HG03520 (cell line): ENCODE measurements around the gene IRAK1BP1.
"Not testable (repeated sequence)": the region's sequence is repeated elsewhere in the genome, so short reads cannot be mapped to it uniquely, and the experiment has no call there.

Experiments
- ATAC-seq: cut with Tn5 transposase; IDR thresholded peaks from one replicate; pipeline ENCODE4 v1.9.1; 2021; ENCODE audit warnings: mild to moderate bottlenecking, moderate library complexity; ENCODE audit not compliant: unreplicated experiment

IRAK1BP1 gene, protein sequence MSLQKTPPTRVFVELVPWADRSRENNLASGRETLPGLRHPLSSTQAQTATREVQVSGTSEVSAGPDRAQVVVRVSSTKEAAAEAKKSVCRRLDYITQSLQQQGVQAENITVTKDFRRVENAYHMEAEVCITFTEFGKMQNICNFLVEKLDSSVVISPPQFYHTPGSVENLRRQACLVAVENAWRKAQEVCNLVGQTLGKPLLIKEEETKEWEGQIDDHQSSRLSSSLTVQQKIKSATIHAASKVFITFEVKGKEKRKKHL

DNA sequence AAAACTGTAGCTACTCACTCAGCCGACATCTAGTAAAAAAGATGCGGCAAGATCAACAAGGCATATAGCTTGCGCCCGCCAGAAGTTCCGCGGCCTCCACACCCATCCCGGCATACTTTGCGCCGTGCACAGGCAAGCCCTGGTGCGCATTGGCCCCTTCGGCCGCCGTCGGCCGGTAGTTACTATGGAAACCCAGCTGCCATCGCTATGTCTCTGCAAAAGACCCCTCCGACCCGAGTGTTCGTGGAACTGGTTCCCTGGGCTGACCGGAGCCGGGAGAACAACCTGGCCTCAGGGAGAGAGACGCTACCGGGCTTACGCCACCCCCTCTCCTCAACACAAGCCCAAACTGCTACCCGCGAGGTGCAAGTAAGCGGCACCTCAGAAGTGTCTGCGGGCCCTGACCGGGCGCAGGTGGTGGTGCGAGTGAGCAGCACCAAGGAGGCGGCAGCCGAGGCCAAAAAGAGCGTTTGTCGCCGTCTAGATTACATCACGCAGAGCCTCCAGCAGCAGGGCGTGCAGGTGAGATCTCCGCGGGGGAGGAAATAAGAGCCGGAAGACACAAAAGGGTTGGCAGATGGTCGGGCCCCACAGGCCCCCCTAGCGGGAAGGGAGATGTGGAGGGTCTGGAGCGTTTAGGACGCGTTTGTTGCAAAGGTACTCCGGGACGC lies at the start of gene IRAK1BP1:
Gene IRAK1BP1 (plus strand): TSS at position 182 of the 671 bp plus-strand sequence. CDS start 26 bp downstream, at position 208.
- ATAC-seq: peak; percentile 95

- ATAC-seq: no peak
Observed at GRCh38 chr6:78824045-78824444, 43.3 kb upstream of the IRAK1BP1 start.

DNA sequence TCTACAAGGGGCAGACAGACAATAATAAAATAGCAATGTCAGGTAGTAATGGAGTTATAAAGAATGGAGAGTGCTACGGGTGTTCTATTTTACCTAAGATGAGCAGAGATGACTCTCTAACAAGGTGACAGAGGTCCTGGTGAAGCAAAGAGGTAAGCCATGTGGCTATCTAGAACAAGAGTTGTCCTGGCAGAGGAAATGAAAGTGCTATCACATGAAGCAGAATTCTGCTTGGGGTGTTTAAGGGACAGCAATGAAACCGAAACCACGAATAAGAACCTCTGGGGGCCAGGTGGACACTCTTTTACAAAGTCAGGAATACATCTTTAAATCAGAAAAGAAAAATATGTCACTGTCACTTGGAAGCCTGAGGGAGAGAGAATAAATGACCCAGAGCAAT lies 37.9 kb upstream of the IRAK1BP1 start:
- peak; percentile 47 for ATAC-seq

DNA sequence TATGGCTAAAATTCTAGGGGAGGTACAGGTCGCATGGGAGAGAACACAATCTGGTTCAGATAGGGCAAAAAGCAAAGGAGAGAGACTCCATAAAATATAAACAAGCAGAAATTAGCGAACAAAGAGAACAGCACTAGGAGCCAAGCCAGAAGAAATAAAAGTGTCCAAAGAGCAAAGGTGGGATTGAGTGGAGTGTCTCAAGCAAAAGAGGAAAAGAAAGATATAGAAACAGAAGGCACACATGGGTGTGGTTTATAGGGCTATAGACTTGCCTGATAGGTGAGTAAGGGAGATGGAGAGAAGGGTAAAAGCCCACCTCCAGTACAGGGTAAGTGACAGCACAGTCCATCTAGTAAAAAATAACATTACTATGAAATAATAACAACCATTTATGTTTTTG lies 36.5 kb upstream of the IRAK1BP1 start:
- ATAC-seq: no peak

DNA sequence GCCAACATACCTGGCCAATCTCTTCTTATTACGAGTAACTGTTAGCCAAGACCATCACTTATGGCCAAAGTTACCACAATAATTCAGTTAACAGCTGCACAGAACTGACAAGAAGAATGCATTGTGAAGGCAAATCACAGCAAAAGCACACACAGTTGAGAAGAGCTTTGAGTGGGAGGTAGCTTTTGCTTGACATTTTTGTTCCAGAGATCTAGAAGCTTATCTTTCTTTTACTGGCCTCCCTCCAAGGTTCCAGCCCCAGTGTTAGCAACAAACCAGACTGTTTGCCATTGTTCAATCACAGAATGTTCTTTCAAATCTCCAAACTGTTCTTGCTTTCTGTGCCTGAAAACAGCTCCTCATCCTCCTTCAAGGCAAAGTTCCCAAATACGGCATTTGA lies 35.9 kb upstream of the IRAK1BP1 start:
- no peak for ATAC-seq

GRCh38 chr6:78832091-78832808 lies 35.1 kb upstream of the IRAK1BP1 start:
- ATAC-seq: no peak

DNA sequence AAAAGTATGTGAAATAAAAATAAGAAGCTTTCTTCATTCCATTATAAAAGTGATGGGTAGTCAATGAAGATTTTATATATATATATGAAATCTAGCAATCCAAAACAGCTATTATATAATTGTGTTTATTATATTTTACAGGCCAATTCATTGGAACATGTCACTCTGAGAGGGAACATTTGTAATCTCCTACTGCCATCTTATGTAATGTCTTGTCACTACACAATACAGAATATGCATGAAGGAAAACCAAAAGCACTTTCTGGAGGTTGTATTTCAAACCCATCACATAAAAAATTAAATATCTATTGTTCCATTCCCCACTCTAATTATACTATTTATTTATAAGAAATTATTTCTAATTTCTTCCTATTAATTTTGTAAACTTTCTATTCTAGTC lies 31.5 kb upstream of the IRAK1BP1 start:
- no peak for ATAC-seq

GRCh38 chr6:78836598-78836997 lies 30.8 kb upstream of the IRAK1BP1 start:
- ATAC-seq: no peak

DNA sequence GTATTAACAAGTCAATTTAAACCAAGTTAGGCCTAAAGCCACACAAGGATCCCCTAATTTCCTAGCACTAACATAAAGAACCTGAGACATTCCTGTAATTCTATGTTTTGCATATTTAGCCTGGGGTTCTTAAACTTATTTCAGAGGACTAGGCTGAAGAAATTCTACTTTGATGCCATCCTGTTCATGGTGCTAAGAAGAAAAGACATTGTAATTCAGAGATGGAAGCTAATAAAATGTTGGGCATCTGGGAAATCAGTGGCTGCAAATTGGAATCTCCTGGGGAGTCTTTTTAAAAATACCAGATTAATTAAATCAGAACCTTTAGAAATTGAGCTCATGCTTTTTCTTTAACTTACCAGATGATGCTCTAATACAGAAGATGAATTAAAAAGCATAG lies 26.2 kb upstream of the IRAK1BP1 start:
- no peak for ATAC-seq

DNA sequence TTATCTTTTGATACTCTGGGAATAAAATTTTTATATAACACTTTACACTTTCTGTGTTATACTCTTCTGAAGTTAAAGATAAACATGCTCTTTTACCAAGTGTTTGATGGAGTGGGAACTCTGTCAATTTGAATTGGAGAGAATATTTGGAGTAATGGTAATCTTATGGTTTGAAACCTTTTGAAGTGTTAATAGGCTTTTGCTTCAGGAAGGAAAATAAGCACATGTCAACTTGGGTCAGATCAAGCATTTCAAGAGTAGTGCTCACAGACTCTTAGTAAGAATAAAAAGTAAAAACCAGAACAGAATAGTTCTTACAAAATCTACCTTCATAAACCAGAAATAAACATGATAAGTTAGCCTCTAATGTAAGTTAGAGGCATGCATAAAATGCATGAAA lies 24.4 kb upstream of the IRAK1BP1 start:
- ATAC-seq: no peak

DNA sequence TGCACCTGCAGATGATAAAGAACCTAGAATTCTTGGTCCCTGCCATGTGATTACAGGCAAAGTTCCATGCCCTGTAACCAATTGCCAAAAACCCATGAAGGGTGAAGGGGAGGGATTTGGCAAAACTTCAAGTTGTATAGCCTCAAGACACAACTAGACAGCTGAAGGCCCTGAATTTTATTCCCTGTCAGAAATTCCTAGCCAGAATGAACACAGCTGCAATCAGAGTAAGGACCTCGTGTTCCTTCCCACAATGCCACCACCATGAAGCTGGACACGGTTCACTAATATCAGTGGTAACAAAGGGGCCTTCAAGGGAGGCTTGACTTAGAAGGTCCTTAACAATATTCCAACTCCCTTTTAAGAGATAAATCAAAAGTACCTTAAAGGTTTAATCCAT lies 22.5 kb upstream of the IRAK1BP1 start:
- no peak for ATAC-seq

DNA sequence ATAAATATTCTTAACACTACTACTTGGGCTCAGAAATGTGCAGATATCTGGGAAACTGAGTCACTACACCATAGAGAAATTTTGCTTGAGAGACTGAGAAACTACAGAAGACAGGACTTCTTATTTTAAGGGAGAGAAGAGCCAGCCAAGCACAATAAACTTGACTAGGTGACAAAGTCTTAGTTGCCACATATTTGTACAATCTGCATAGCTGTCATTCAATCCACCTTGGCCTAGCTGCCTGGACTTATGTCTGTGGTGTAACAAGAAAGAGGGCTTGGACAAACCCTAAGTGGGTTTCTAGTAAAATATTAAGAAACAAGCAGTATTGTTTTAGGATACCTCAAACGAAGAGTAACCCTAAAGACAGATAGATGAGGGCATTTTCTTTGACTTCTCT lies 21.8 kb upstream of the IRAK1BP1 start:
- ATAC-seq: no peak

DNA sequence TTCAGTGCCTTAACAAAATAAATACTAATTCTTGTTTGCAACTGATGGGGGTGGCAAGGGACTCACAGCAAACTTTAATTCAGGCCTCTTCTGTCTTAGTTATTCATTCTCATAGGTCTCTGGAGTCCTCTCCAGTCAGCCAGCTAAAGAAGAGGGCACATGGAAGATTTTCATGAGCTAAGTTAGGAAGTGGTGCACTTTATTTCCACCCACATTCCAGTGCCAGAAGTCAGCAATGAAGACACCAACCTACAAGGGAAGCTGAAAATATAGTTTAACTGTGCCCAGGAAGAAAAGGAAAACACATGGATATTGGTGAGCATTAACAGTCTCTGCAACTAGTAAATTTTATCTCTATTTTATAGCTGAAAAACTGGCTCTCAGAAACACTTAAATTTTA lies 16.7 kb upstream of the IRAK1BP1 start:
- ATAC-seq: no peak

DNA sequence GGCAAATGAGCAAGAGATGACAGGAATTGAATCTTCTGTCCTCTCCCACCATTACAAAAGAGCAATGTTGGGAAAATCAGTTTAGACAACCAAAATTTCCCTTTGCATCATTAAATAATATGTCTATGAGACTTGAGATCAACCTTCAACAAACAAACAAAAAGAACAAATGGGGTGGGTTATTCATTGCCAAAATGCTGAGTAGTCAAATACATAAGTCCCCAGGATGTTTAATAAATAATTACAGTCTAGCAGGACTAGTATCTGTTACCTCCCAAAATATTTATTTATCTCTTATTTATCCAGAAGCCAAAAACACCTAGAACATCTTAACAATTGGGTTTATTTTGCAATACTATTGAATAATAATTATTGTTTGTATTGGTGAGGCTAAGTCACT lies 16.2 kb upstream of the IRAK1BP1 start:
- no peak for ATAC-seq

DNA sequence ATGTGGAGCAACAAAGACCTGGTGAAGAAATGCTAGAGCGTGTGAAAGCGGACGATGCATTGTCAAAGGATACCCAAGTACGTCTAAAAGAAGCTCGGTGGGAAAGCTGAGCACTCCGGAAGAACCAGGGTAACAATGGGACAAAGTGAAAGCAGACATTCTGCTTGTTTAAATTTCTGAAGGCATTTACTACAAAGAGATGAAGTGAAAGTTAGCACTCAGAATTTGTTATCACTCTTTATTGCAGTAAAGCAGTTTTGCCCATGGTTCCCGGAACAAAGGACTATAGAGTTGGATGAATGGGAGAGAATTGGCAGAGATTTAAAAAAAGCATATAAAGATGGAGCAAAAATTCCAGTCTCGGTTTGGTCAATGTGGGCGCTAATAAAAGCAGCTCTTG lies 12.8 kb upstream of the IRAK1BP1 start:
- no peak for ATAC-seq

DNA sequence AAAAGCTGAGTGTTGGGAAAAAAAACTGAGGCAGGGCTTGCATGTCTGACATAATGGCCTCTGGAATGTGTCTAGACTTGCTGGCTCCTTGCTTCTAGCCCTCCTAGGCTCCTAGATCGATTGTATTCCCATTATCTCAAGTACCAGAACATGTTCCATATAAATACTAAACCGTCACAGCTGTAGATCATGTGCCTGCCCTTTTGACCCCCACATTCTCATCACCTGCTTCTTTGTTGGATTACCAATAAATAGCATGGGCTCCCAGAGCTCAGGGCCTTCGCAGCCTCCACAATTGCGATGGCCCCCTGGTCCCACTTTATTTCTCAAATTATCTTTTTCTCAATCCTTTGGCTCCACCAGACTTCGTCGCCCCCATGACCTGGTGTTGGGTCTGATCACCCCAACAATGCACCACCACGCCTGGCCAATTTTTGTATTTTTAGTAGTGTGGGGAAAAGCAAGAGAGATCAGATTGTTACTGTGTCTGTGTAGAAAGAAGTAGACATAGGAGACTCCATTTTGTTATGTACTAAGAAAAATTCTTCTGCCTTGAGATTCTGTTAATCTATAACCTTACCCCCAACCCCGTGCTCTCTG lies 8.9 kb upstream of the IRAK1BP1 start:
- ATAC-seq: not testable (repeated sequence)

GRCh38 chr6:78861509-78861908 lies 5.8 kb upstream of the IRAK1BP1 start:
- no peak for ATAC-seq

DNA sequence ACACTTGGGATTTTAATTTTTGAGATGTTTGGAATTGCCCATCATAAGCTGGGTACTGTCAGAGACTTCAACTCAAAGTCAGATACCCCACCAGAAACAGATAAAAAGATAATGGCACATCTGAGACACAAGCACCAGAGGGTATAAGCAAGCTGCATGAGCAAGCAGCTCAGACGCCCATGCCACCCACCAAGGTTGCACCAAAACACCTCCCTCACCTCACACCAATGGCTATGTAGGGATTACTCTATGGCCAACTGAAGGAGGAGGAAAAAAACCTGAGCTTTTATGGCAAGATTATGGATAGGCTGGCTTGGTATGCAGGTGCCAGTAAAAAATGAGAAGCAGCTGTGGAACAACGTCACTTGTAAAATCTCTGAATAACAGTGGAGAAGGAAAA lies 3.8 kb upstream of the IRAK1BP1 start:
- ATAC-seq: no peak

- no peak for ATAC-seq
Observed at GRCh38 chr6:78864957-78865356, 2.4 kb upstream of the IRAK1BP1 start.

DNA sequence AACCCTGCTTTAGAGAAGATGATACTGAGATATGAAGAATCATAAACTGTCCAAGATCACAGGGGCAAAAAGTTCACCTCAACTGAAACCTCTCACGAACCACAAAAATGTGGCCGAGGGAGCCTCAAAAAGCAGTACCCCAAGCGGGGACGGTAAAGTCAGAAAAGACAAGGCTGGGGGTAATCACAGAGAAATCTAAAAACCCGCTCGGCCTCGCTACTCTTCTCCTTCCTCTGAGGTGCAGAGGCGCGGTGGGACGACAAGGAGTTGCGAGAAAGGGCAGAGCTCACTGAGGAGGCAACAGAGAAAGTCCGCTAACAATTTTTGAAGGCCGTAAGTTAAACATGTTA lies 356 bp upstream of the IRAK1BP1 start:
- peak; percentile 21 for ATAC-seq

DNA sequence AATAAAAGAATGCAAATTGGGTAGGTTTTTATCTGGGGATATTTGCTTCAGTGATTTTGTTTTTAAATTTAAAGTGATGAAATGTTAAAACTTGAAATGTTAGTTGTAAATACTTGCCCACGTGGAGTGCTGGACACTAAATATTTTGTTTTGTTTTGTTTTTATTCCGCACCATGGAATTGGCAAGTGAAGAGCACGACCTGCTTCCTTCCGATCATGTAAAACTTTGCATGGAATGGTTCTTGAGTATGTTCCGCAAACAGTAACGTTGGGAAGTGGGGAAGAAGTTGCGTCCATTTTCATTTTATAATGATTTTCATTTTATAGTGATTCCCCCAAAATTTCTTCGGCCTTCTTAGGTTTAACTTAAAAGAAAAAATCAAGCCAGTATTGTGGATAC lies 765 bp downstream of the IRAK1BP1 start:
- ATAC-seq: no peak

DNA sequence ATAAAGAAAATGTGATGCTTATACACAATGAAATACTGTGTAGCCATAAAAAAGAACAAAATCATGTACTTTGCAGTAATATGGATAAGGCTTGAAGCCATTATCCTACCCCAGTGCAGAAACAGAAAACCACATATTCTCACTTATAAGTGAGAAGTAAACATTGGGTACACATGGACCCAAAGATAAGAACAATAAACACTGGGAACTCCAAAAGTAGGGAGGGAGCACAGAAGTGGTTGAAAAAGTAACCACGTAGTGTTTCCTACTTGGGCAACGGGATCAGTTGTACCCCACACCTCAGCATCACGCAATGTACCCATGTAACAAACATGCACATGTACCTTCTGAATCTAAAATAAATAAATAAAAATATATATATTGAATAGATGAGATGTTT lies 8.2 kb downstream of the IRAK1BP1 start:
- ATAC-seq: no peak
